Heart right ventricle (tissue), 16 donors: Measurements from ENCODE around the gene DCAF10. TPM values are rescaled to one million over a fixed set of nuclear protein-coding genes. Genes with fewer than 3 reads are reported as not detected.

ENCODE experiments used
- ATAC-seq, 8 donors: fragments of 200-7000 bp; cut with Tn5 transposase; one replicate each; pipeline ENCODE4 v1.9.1; 2020; ENCODE audit warnings: mild to moderate bottlenecking in 8 of 8, moderate library complexity in 8 of 8, moderate number of reproducible peaks in 1 of 8
- DNase-seq, 2 donors: peaks; one replicate each; pipeline ENCODE4 v3.0.0-alpha.2; 2020
- H3K27ac ChIP-seq, 10 donors: fragments of 200-600 bp; sonication (generic) in 2 of 10; one replicate each; pipeline versions ENCODE4 v1.5.0 to v1.8.0; 2020 to 2022; ENCODE audit warnings: mild to moderate bottlenecking in 3 of 10
- H3K27me3 ChIP-seq, 7 donors: fragments of 200-600 bp; one replicate each; pipeline ENCODE4 v1.8.0; 2021 to 2022; ENCODE audit warnings: mild to moderate bottlenecking in 2 of 7
- H3K36me3 ChIP-seq, 9 donors: fragments of 200-600 bp; sonication (generic) in 1 of 9; one replicate each; pipeline versions ENCODE4 v1.5.0 to v1.8.0; 2020 to 2022; ENCODE audit warnings: mild to moderate bottlenecking in 2 of 9
- H3K4me1 ChIP-seq, 9 donors: fragments of 200-600 bp; sonication (generic) in 1 of 9; one replicate each; pipeline versions ENCODE4 v1.5.0 to v1.8.0; 2020 to 2022; ENCODE audit warnings: mild to moderate bottlenecking in 4 of 9
- H3K4me3 ChIP-seq, 10 donors: fragments of 200-600 bp; sonication (generic) in 2 of 10; one replicate each; pipeline versions ENCODE4 v1.5.0 to v1.8.0; 2020 to 2022; ENCODE audit warnings: mild to moderate bottlenecking in 7 of 10, moderate library complexity in 2 of 10
- H3K9me3 ChIP-seq, 11 donors: fragments of 200-600 bp in 10 of 11; sonication (generic) in 2 of 11; one replicate each; pipeline versions ENCODE4 v1.5.0 to v1.8.0; 2013 to 2022; ENCODE audit warnings: mild to moderate bottlenecking in 2 of 11, control low read depth in 1 of 11, moderate library complexity in 1 of 11
- WGBS, 2 donors: extraction: QIAGEN DNeasy Blood & Tissue Kit; methylation state at CpG; one replicate each; pipeline ENCODE4 v1.1.7; 2013; ENCODE audit warnings: inconsistent platforms in 1 of 2; 5-methylcytosine and 5-hydroxymethylcytosine counted together
- intact Hi-C, 10 donors: fragments of 100-400 bp; cut with DNase I; formaldehyde crosslinking; loops; one replicate each; pipeline versions ENCODE4 v1.11.1 to v1.14.2; 2022
- polyA plus RNA-seq, 2 donors: library from polyadenylated mRNA; stranded (reverse); fragments of 200-250 nt; gene quantifications; one replicate each; pipeline ENCODE4 v1.2.3, GENCODE V29; 2013
- total RNA-seq, 10 donors: library from RNA; stranded (reverse); fragmentation: NEBNext Ultra II Directional in 3 of 10; extraction: Animal tissue kit (Norgen Biotek cat#: 25700) in 3 of 10; gene quantifications; one replicate each; pipeline versions ENCODE4 v1.2.1 to v1.2.4, GENCODE V29; 2021 to 2023
- TF ChIP-seq, protein P1 (sequence below), 9 donors: fragments of 200-600 bp; sonication (generic) in 2 of 9; IDR thresholded peaks; one replicate each; pipeline versions ENCODE4 v1.5.0 to v1.8.0; 2021 to 2022; ENCODE audit warnings: antibody characterized with exemption in 9 of 9, mild to moderate bottlenecking in 5 of 9, moderate library complexity in 1 of 9
- donor health status: Arrhythmogenic right ventricular cardiomyopathy.
- donor health status: ischemic (EF 13 %, LVEDD 7.1; RV severe dilation, severe dysfunction).
- donor health status: healthy with polysubstance abuse.
- donor health status: DM: no; HTN: yes; CAD: no.
- donor health status: DM: no; HTN: no; CAD: no.
- donor health status: ischemic (EF 25% LVEDD 6.9; RV normal size, moderate dysfunction).
- donor health status: ischemic (EF 25% LVEDD 5.7; RV mildly dilated, moderate dysfunction).
- donor health status: healthy.
- donor health status: DM: yes; HTN: yes; CAD: no.
- donor health status: Ischemic cardiomyopathy.
- donor health status: ischemic (EF 35%, LVEDD 5.7; RV mildly dilated, moderate dysfunction).
- donor health status: nonischemic (EF 11% LVEDD 7.7; RV severe dilation, severe dysfunction).
- donor health status: DM: yes; HTN: yes; CAD: no.
- donor health status: PGD.
- donor health status: ischemic (EF 29% LVEDD 5.4; RV normal size, mild dysfunction).
- donor health status: nonischemic (EF 23%, LVEDD 6.1; RV moderate dilation, normal function).

The DCAF10 gene
- total and polyA plus RNA-seq, 12 donors, result 5.6 to 23.4 (median 19.4) TPM

DNA sequence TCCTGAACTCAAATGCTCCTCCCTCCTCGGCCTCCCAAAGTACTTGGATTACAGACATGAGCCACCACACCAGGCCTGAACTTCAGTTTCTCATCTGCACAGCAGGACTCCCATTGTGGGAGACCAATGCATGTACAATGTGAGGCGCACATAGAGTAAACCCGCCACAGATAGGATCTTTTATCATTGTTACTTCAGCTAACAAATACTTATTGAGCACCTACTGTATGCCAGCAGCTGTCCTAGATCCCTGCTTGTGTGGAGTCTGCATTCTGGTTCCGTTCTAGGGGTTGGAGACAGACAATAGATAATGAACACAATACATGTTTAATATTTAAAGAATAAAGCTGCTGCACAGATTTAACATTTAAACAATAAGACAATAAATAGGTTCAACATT, 109.7 kb downstream of the DCAF10 start:
- peaks cover 0 to 26% (median 17%) of the 10 kb centered on the region in 9 donors for H3K4me1 ChIP-seq
- no peaks in the 10 kb centered on the region for H3K9me3 ChIP-seq
- no peaks in the 10 kb centered on the region for H3K36me3 ChIP-seq
- ATAC-seq (no peak), DNase-seq (no peak)
- H3K27me3 ChIP-seq, result no peaks in the 10 kb centered on the region
- intact Hi-C loops, result loop anchor here in 9 of 10 donors (2.0 to 10.0 kb wide), 9 partner anchors 105 to 485 kb away; partner anchors contain the start of genes ALDH1B1 (in 1 of the 9) and SHB (in 1 of the 9)
- 95 to 98% methylated on average over 4 of the region's 4 CpGs for WGBS, 2 donors
- no peak overlapping the region for H3K27ac ChIP-seq
- no peak overlapping the region for H3K4me3 ChIP-seq
- TF ChIP-seq, protein P1, sequence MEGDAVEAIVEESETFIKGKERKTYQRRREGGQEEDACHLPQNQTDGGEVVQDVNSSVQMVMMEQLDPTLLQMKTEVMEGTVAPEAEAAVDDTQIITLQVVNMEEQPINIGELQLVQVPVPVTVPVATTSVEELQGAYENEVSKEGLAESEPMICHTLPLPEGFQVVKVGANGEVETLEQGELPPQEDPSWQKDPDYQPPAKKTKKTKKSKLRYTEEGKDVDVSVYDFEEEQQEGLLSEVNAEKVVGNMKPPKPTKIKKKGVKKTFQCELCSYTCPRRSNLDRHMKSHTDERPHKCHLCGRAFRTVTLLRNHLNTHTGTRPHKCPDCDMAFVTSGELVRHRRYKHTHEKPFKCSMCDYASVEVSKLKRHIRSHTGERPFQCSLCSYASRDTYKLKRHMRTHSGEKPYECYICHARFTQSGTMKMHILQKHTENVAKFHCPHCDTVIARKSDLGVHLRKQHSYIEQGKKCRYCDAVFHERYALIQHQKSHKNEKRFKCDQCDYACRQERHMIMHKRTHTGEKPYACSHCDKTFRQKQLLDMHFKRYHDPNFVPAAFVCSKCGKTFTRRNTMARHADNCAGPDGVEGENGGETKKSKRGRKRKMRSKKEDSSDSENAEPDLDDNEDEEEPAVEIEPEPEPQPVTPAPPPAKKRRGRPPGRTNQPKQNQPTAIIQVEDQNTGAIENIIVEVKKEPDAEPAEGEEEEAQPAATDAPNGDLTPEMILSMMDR (IDR thresholded peaks at IDR 0.05), result no peak

DNA sequence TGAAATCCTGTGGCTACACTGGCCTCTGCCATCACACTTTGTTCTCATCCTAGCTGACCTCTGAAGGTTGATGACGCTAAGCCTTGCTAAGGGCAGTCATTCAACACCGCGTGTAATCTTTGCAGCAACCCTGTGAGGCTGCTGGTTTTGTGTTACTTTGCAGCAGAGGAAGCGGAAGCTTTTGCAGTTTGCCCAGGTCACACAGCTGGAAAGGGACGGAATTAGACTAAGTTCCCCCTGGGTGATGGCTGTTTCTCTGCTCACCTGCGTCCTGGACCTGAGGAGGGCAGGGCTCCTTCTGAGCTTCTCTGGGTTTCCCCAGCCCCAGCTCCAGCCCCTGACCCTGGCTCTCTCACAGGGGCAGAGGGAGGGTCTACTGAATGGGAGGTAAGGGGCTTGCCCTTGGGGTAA, 110.7 kb downstream of the DCAF10 start:
- TF ChIP-seq, protein P1 (IDR thresholded peaks at IDR 0.05), result no peak
- Histone ChIP-seq H3K4me1 (peaks cover 4 to 33% (median 25%) of the 10 kb centered on the region in 9 donors), H3K27ac (no peak overlapping the region), H3K27me3 (no peaks in the 10 kb centered on the region), H3K9me3 (no peaks in the 10 kb centered on the region), H3K4me3 (no peak overlapping the region), H3K36me3 (no peaks in the 10 kb centered on the region)
- WGBS, 2 donors, result 66 to 69% methylated on average over 6 of the region's 6 CpGs
- intact Hi-C loops, result loop anchor here in 9 of 10 donors (2.0 to 10.0 kb wide), 9 partner anchors 104 to 484 kb away; partner anchors contain the start of genes ALDH1B1 (in 1 of the 9) and SHB (in 1 of the 9)
- ATAC-seq, result no peak
- no peak for DNase-seq

DNA sequence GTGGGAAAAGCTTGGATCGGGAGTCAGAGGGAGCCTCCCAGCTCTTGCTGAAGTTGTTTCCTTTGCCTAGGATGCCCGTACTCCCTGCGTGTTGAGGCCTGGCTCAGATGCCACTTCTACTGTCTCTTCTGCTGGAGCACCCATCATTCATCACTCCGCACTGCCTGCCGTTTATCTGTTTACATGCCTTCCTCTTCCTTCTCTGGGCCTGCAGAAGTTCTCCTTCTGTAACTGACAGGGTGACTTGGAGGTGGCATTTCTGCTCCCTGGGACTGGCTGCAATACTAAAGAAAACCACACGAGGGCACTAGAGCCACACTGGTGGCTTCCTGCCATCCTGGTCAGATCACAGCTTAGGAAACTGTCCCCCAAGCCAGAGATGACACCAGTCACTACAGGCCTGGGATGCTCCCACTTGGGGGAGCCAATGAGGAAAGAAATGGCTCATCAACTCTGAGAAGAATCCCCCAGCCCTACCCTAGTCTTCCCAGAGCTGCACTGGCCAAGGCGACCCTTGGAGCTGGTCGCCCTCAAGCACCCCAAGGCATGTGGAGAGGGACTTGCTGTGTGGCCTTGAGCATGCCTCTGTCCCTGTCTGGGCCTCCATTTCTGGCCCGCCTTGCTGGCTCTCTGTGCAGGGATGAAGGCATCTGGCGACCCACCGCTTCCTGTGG, 113.0 kb downstream of the DCAF10 start:
- intact Hi-C loops, result loop anchor here in 9 of 10 donors (1.0 to 10.0 kb wide), 13 partner anchors 101 to 481 kb away; partner anchors contain the start of genes ALDH1B1 (in 1 of the 9) and SHB (in 1 of the 9)
- Histone ChIP-seq H3K27ac (peak overlapping the region in 1 of 10 donors; percentile 15), H3K36me3 (peaks cover 0 to 7% (median 0%) of the 10 kb centered on the region in 9 donors), H3K9me3 (no peaks in the 10 kb centered on the region), H3K4me1 (peaks cover 4 to 51% (median 38%) of the 10 kb centered on the region in 9 donors), H3K27me3 (no peaks in the 10 kb centered on the region), H3K4me3 (no peak overlapping the region)
- DNase-seq, result peak; percentile 75 to 81
- TF ChIP-seq, protein P1 (IDR thresholded peaks at IDR 0.05), result peak; percentile 97 to 100 (median 98)
- 48 to 58% methylated on average over 11 of the region's 11 CpGs for WGBS, 2 donors
- ATAC-seq, result peak; percentile 70 to 84 (median 82)

DNA sequence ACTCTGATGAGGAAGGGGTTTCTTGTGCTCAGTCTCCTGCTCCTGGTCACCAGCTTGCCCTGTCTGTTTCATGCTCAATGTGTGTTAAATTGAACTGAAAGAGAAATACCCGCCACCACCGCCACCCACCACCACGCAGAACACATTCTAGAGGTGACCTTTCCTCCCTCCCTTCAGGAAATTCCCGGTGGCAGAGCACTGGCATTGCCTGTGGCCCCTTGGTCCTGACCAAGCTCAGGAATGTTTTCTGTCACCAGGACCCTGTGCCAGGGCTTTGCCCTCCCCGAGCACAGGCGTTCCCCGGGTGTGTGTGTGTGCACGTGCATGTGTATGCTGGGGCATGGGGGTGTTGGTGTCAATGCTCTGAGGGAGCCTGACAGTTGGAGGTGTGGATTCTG, 113.6 kb downstream of the DCAF10 start:
- WGBS, 2 donors, result 71% methylated on average over 8 of the region's 8 CpGs
- Histone ChIP-seq H3K27ac (no peak overlapping the region), H3K27me3 (no peaks in the 10 kb centered on the region), H3K4me3 (no peak overlapping the region), H3K9me3 (no peaks in the 10 kb centered on the region), H3K36me3 (peaks cover 0 to 13% (median 0%) of the 10 kb centered on the region in 9 donors), H3K4me1 (peaks cover 4 to 51% (median 33%) of the 10 kb centered on the region in 9 donors)
- DNase-seq, result no peak
- peak in 1 of 8 donors; percentile 3 for ATAC-seq
- TF ChIP-seq, protein P1 (IDR thresholded peaks at IDR 0.05), result no peak
- intact Hi-C loops, result loop anchor here in 9 of 10 donors (2.0 to 10.0 kb wide), 9 partner anchors 101 to 481 kb away; partner anchors contain the start of genes ALDH1B1 (in 1 of the 9) and SHB (in 1 of the 9)
